Medulla oblongata (tissue), 1 donor: Measurements from ENCODE around the gene DES.

Source experiments
- DNase-seq: peaks from one replicate; pipeline ENCODE4 v3.0.0-alpha.2; 2015; ENCODE audit errors: extremely low spot score

DES gene

DNA sequence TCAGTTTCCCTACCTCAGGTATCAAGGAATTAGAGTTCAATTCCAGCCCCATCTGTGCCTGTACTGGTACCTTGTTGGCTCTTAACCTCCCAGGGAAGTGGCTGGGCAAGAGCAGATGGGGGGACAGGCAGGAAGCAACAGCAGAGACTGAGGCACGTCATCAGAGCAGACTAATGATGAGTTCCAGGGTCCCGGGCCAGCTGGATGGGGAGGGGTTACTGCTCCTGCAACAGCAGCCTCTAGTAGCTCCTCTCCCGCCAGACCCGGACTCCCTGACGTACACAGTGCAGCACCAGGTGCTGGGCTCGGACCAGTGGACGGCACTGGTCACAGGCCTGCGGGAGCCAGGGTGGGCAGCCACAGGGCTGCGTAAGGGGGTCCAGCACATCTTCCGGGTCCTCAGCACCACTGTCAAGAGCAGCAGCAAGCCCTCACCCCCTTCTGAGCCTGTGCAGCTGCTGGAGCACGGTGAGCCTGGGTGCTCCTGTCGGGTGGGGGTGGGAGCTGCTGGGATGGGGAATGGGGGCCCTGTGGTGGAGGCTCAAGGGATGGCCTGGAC, 54.5 kb downstream of the DES start:
- DNase-seq: no peak

DNA sequence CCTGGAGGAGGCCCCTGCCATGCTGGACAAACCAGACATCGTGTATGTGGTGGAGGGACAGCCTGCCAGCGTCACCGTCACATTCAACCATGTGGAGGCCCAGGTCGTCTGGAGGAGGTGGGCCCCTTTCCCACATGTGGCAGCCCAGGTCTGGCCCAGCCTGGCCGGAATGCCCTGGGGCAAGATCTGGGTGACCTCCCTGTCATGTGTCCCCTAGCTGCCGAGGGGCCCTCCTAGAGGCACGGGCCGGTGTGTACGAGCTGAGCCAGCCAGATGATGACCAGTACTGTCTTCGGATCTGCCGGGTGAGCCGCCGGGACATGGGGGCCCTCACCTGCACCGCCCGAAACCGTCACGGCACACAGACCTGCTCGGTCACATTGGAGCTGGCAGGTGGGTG, 55.3 kb downstream of the DES start:
- DNase-seq: no peak

DNA sequence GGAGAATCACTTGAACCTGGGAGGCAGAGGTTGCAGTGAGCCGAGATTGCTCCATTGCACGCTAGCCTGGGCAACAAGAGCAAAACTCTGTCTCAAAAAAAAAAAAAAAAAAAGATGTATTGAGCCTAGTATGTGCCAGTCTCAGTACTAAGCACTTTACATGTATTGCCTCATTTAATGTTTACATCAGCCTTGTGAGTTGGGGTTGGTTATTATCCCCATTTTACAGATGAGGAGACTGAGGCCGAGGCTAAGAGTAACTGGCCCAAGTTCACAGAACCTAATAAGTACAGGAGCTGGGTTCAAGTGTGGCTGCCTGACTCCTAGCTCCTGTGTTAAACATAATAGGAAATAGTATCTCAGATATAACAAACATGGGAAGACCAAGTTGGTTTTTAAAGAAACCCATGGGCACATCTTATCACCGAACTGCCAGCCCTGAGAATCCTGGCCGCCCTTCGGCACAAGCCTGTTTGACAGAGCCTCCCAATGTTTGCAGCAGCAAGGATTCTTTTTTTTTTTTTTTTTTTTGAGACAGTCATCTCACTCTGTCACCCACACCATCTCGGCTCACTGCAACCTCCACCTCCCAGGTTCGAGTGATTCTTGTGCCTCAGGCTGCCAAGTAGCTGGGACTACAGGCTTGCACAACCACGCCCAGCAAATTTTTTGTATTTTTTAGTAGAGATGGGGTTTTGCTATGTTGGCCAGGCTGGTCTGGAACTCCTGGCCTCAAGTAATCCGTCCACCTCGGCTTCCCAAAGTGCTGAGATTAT, 56.3 kb downstream of the DES start:
- no peak for DNase-seq

DNA sequence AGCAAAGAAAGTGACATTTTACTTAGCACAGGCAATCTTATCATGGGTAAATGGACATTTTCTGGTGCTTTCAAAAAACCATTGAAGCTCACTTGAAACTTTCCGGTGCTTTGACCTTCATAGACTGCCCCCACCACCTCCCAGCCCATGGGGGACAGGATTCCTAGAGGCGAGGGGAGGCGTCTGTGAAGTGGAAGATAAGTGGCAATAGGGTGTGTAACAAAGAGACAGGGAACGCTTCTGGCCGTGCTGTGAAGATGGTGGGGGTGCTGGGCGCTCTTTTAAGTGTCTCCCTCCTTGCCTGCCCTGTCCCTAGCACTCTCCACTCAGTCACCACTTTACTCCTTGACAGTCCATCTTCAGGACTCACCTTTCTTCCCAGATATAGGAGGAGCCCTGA, 57.1 kb downstream of the DES start:
- no peak for DNase-seq

DNA sequence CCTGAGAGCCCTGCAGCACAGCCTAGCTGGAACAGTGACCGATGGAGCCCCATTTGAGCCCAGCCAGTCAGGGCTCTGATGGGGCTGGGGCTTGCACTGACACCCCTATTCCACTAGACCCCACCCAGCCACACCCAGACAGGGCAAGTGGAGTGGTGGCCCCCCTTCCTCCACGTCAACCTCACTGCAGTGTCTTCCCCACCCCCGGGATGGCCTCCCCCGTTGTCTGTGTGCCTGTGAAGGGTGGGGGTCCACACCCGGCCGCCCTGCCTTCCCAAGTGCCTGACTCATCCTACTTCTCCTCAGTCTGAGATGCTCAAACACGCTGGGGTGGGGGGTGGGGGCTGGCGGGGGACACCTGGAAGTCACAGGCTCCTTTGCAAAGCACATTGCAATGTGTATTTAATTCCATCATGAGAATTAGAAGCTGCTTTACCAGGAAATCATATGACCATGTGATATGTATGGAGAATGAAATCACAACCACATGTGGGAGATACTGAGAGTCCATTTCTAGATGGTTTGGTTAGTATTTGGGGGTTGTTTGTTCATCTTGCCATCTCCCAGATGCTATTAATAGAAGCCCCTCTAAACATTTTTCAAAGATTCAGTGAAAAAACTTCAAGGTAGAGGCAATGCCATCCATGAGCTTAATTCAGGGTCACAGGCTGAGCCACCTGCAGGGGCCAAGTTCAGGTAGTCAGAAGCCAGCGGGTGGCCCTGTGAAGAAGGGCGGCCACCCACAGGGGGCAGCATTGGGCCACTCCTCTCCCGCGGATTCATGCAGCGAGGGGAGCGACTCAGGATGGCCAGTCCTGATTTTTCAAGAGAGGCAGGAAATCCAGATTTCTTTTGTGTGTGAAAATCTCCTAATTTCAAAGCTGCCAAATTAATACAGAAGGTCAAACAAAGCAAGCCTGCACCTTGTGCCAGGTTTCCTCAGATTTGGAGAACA, 57.8 kb downstream of the DES start:
- DNase-seq: peak; percentile 58
